NCI-H345 treated with DMSO at 0.1 percent for 48 hours (cell line): ENCODE results near the gene MFAP1.

Experiments
- DNase-seq: peaks from one replicate; lab custom pipeline; 2025; ENCODE audit not compliant: unreplicated experiment; lab: John Stamatoyannopoulos, UW

The MFAP1 gene

GRCh38 chr15:43776718-43777266, 47.7 kb downstream of the MFAP1 start, which contains the start of gene ELL3:
Gene ELL3 (minus strand): TSS chr15:43776966. CDS start chr15:43776901, 65 bp downstream.
- peak; percentile 77 for DNase-seq

GRCh38 chr15:43776101-43776717, 48.3 kb downstream of the MFAP1 start:
- no peak for DNase-seq

GRCh38 chr15:43775411-43775965, 49.0 kb downstream of the MFAP1 start:
- peak; percentile 70 for DNase-seq

DNA sequence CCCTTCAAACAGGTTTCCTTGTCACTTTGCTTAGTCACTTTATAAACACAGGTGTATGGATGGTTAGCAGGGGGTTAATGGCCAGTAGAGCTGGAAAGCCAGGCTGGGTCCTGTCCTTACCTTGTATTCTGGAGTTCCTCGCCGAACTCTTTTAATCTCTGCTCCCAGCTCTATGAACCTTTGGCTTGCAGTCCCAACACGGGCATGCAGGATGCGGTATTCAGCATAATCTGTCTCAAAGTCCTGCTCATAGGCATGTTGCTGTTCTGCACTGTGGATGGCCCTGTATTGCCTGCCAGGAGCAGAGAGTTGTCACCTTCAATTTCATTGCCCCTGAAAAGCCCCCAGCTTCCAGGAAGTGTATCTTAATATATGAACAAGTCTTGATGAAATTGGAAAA, 50.4 kb downstream of the MFAP1 start:
- no peak for DNase-seq

DNA sequence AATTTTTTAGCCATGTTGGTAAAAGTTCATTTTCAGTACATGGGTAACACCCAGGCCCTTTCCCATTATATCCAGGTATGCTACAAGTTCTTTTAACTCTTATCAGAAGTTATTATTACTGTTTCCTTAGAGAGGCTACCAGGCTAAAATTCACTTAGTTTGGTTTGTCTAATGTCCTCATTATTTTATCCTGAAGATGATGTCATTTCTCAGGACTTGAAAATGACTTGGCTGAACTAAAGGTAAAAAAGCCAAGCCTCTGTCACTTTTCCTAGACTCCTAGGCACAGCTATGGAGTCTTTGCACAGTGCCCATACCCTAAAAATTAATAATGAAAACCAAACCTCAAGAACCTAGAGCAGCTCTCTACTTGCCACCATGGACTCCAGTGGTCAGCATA, 51.9 kb downstream of the MFAP1 start:
- DNase-seq: no peak

DNA sequence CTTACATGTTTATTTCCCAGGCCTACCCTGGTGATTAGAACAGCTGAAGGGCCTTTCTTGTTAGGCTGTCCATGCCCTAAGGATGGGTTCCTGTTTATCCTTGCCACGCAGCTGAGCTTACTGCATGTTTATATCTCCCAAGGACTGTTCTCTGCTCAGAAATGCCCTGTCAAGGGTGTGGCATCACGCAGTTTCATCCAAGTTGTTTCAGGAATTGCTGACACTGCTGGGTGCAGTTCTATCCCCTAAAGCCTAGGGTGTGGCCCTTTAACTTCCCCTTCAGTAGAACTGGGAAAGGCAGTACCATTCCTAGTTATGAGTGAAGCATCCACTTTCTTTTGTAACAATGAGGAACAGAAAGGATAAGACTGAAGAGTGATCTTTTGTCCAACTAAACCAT, 52.7 kb downstream of the MFAP1 start:
- no peak for DNase-seq

DNA sequence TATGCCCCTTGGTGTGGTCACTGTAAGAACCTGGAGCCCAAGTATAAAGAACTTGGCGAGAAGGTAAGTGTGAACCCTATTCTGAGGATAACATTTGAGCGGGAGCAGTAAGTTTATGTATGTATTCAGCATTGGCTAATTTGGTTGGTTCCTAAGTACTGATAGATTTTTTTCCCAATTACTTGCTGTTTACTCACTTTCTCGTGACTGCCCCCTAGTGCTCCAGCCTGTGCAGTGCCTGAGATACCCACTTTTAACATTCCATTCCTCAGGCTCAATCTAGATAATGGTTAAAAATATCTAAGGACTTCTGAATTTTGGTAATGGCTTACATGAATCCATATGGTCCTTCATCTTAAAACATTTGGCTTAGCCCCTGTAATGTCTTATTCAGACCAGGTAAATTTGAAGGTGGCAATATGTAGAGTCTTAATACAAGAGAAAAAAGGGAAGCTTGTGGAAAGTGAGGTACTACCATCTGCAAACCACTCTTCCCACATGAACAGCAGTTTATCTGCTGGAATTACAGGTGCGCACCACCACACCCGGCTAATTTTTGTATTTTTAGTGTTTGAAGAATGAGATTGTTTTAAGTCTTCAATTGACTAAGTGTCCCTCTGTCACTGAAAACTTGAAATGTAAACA, 54.8 kb downstream of the MFAP1 start:
- DNase-seq: no peak

DNA sequence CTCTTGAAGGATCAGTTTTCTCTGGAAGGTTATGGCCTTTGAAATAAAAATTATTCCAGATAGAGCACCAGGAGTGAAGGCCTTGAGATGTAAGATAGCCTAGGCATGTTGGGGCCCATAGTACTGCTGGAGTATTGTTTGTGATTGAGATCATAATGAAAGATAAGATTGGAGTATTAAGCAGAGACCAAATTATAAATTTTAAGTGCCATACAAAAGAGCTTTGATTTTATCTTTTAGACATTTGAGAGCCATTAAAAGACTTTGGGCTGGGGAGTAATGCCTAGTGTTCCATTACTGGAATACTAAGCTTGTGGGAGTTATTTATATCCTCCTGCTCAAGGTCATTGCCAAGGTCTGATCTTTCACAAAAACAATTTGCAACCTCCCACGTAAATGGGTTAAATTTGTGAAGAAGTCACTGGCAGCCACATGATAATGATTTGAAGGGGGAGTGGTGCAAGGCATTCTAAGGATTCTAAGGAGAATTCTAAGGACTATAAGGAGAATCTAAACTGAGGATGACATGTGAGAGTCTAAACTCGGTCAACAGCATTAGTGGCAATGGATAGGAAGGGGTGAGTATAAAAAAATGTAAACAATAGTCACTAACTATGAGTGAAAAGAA, 60.6 kb downstream of the MFAP1 start:
- no peak for DNase-seq

GRCh38 chr15:43762824-43763223, 61.7 kb downstream of the MFAP1 start:
- no peak for DNase-seq
